Stimulated activated CD4-positive, alpha-beta T cell treated with anti-CD3 and anti-CD28 coated beads, Interleukin-12 subunit alpha, Interleukin-12 subunit beta, amount 100 ng/mL, for 24 hours (primary cell): ENCODE measurements around the gene FRMD4A.

Experiments used
- DNase-seq, 2 experiments: peaks; one replicate each; pipeline ENCODE4 v3.0.0-alpha.2; 2020; ENCODE audit warnings: low read depth in 2 of 2

Gene FRMD4A

GRCh38 chr10:14340051-14340744 is 9.5 kb upstream of the FRMD4A start:
- DNase-seq, result no peak

GRCh38 chr10:14336736-14337135 is 6.0 kb upstream of the FRMD4A start:
- DNase-seq, result no peak

- DNase-seq, result no peak
Measured at GRCh38 chr10:14334771-14335170, 4.0 kb upstream of the FRMD4A start.

- DNase-seq, result no peak
Measured at GRCh38 chr10:14333606-14334005, 2.9 kb upstream of the FRMD4A start.

- DNase-seq, result no peak
Measured at GRCh38 chr10:14332903-14333302, 2.2 kb upstream of the FRMD4A start.

- no peak for DNase-seq
Measured at GRCh38 chr10:14329746-14330173, 964 bp downstream of the FRMD4A start.

GRCh38 chr10:14328881-14329672 is 1.6 kb downstream of the FRMD4A start:
- no peak for DNase-seq

- no peak for DNase-seq
Measured at GRCh38 chr10:14327527-14327926, 3.2 kb downstream of the FRMD4A start.

GRCh38 chr10:14326581-14326980 is 4.1 kb downstream of the FRMD4A start:
- no peak for DNase-seq

- peak; percentile 23 to 66 for DNase-seq
Measured at GRCh38 chr10:14325325-14325955, 5.3 kb downstream of the FRMD4A start.

- DNase-seq, result no peak
Measured at GRCh38 chr10:14322526-14323188, 8.1 kb downstream of the FRMD4A start.

- DNase-seq, result no peak
Measured at GRCh38 chr10:14318007-14318406, 12.7 kb downstream of the FRMD4A start.

GRCh38 chr10:14312014-14312413 is 18.7 kb downstream of the FRMD4A start:
- no peak for DNase-seq

GRCh38 chr10:14311206-14311957 is 19.3 kb downstream of the FRMD4A start:
- DNase-seq, result no peak

- DNase-seq, result no peak
Measured at GRCh38 chr10:14309593-14309992, 21.1 kb downstream of the FRMD4A start.

- no peak for DNase-seq
Measured at GRCh38 chr10:14306190-14306589, 24.5 kb downstream of the FRMD4A start.

- no peak for DNase-seq
Measured at GRCh38 chr10:14304046-14304445, 26.7 kb downstream of the FRMD4A start.

- DNase-seq, result no peak
Measured at GRCh38 chr10:14302035-14302434, 28.7 kb downstream of the FRMD4A start.

- DNase-seq, result no peak
Measured at GRCh38 chr10:14299556-14299955, 31.2 kb downstream of the FRMD4A start.

- no peak for DNase-seq
Measured at GRCh38 chr10:14296065-14296709, 34.5 kb downstream of the FRMD4A start.
